ENCODE data around the gene CNTNAP2.

GRCh38 chr7:147593271-147594057, 1476.9 kb downstream of the CNTNAP2 start:
- TF ChIP-seq FOXA1 (IDR thresholded peaks at IDR 0.05) (no peak), ELF4 (IDR thresholded peaks at IDR 0.05) (no peak), FOXM1 (IDR thresholded peaks at IDR 0.05; ENCODE audit: borderline replicate concordance) (no peak), BHLHE40 (IDR thresholded peaks at IDR 0.05; ENCODE audit: borderline replicate concordance) (no peak), HDGF (IDR thresholded peaks at IDR 0.05; ENCODE audit: borderline replicate concordance) (no peak), CTBP1 (IDR thresholded peaks at IDR 0.05; ENCODE audit: borderline replicate concordance) (no peak), SP1 (IDR thresholded peaks at IDR 0.05) (no peak), NFRKB (IDR thresholded peaks at IDR 0.05) (no peak), SUZ12 (IDR thresholded peaks at IDR 0.05) (no peak), FOXK2 (IDR thresholded peaks at IDR 0.05) (no peak), TARDBP (IDR thresholded peaks at IDR 0.05) (no peak)
